Anterior cingulate cortex (tissue), 58 donors: Measurements from ENCODE around the gene USP10.
A peak's percentile ranks its signal among the peaks of the same experiment; 100 is the strongest.

ENCODE experiments used
- DNase-seq, 58 donors: peaks; one replicate each; lab custom pipeline; 2025; lab: John Stamatoyannopoulos, UW

The USP10 gene

DNA sequence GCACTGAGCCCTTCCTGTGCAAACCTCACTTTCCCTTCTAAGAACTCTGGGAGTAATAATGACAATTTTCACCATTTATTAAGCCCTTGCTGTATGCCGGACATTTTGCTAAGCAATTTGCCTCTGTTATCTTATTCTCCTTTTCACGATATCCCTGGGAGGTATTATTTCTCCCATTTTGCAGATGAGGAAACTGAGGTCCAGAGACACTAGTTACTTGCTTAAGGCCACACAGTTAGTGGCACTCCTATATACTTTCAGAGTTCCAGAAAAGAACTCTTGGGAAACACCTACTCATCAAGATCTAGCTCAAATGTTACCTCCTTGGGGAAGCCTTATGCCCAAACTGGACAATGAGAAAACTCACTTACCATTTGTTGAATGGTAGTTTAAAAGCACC is 4.8 kb upstream of the USP10 start:
- DNase-seq, result no peak

DNA sequence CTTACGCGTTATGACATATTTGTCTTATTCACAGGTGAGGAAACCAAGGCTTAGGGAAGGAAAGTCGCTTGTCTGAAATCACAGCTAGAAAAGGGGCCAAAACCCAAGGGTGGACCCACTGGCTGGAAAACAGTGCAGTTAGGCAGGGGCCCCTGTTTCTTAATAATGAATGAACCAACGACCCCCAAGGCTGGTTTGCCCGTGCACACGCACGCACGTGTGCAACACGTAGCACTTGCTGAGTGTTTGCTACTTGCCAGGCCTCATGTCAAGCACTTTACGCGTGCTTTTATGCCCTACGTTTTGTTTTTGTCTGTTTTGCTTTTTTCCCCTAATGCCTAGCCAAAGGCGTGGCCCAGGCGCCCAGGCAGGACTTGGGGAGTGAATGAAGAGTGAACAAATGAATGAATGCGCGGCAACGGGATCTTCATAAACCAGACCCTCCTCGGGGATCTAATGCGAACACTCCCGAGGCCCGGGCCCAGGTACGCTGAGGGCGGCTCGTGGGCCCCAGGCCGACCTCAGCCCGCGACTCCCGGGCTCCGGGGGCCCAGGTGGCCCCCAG is 571 bp upstream of the USP10 start:
- peak in 6 of 58 donors; percentile 5 to 50 (median 37) for DNase-seq

DNA sequence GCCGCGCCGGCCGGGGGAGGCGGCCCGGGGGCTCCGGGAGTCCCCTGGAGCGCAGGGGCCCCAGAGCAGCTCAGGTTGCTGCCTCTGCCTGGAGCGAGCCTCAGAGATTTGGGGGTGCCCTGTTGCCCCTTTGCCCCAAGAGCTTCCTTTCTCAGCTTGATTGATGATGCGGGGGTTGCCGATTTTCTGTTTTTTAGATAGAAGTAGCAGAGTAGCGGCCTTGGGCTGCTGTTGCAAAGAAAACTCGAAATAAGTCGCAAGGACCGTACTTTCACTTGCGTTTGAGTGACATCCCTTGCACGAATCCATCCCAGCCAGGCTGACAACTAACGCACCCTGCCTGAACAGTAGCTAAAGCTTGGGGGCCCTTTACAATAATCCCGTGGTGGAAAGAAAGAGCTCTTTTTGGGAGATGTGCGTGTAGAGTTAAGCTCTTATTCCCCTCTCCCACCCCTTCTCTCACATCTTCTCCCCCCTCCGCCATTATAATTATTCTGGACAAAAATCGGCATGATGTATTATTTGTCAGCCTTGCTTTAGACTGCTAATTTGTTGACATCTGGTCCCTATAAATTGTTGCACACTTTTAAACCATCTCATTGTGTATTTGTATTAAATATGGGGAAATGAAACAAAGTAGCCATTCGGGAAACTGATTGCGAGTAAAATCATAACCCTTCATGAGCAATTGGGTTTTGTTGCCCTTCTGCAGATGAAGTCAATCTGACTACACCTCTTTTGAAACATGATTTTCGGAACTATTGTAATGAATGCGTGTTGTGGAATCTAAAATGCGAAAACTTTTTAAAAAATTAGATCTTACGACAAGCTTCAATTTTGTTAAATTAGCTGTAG is 873 bp downstream of the USP10 start:
- DNase-seq, result peak in 16 of 58 donors; percentile 7 to 46 (median 18)

DNA sequence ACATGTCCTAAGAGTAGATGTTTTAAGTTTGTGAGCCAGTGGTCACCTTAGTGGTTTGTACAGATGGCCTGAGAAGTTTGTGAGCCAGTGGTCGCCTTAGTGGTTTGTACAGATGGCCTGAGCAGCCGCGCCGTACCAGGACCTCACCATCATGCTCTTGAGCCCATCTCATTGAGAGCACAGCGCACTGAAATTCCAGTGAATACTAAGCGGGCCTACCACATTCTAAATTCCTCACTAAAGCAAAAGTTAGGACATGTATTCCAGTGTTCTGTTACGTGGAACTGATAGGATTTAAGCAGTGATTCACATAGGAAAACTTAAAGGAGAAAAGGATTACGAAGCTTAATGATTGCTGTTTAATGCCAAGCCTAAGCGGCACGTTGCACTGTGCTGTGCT is 3.9 kb downstream of the USP10 start:
- no peak for DNase-seq

DNA sequence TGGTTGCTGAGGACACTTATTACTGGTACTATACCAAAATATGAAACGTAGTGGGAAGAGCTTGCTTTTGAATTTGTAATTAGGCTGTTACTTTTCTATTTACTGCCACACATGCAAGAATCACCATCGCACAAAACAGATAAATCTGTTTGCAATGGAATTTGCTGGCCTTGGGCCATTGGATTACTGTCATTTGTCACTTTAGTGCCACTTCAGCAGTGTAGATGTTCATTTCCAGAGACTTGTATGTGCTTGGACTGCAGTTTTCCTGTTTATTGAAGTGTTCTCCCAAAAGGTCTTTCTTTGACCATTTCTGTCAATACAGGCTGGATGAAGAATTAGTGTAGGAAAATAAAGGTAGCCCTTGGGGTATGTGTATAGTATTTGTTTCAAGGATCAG is 4.5 kb downstream of the USP10 start:
- DNase-seq, result no peak

DNA sequence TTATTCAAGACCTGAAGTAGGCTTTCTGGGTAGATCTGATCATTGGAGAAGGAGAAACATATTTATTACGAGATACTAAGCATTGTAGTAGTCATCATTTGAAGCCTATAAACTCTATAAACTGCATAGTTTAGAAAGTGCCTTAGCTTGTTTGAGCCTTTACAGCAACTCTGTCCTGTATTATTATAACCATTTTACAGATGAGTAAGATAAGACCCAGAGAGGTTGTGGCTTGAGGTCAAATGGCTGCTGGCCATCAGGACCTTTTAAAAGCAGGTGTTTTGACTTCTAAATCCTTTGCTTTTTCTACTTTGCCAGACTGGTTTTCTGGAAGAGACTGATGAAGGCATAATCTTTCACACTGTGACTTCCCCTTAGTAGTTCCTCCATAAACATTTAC is 7.1 kb downstream of the USP10 start:
- DNase-seq, result no peak

DNA sequence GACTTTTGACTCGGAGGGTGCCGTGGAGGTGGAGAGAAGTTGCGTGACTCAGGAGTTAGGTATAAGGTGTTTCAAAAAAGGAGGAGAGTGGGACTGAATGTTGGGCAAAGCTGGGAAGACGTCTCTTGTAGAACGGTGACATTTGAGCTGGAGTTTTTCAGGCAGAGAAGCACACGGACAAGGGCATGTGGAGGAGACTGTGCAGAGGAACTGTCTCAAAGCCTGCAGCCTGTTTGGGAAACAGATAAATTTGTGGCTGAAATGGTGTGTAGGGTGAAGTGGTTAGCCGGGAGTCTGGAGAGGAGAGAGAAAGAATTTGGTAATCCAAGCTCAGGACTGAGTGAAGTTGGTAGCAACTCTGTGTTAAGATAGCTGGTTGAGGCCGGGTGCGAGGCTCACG is 9.8 kb downstream of the USP10 start:
- no peak for DNase-seq

DNA sequence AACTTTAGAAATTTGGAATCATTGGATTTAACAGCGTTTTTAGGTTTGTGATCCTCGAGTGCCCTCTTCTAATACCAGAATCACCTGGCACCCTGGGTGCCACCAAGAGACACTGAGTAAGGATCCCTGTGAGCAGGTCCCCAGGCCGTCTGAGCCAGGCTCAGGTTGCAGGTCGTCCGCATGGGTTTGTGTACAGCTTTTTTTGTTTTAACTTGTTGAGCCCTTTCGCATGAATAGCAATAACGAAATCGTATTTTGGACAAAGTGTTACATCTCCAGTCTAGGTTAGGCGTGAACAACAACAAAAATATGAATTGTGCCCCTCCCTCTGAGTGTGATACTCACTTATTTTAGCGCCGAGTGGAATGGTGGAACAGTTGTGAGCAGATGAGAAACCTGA is 10.9 kb downstream of the USP10 start:
- DNase-seq, result no peak

DNA sequence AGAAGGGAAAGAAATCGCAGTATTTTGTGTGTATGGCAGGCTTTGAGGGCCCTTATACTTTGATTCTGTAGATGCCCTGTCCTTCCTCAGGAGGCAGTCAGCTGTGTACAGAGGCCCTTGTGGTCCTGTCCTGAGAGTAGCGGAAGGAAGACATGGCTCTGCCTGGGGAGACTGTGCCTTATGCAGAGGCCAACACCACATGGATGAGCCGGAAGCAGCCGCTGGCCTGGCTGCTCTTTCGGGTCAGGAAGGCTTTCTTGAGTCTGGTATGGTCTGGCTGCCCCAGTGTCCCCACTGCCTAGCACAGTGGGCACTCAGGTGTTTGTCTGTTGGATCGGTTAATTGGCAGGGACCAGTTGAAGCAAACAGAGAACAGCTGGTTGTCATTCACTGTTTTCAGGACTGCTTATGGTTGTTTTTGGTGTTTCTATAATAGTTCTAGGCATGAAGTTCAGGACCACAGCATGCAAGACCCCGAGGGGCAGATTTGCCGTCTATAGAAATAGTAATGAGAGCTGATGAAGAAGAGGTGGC is 12.4 kb downstream of the USP10 start:
- DNase-seq, result no peak

DNA sequence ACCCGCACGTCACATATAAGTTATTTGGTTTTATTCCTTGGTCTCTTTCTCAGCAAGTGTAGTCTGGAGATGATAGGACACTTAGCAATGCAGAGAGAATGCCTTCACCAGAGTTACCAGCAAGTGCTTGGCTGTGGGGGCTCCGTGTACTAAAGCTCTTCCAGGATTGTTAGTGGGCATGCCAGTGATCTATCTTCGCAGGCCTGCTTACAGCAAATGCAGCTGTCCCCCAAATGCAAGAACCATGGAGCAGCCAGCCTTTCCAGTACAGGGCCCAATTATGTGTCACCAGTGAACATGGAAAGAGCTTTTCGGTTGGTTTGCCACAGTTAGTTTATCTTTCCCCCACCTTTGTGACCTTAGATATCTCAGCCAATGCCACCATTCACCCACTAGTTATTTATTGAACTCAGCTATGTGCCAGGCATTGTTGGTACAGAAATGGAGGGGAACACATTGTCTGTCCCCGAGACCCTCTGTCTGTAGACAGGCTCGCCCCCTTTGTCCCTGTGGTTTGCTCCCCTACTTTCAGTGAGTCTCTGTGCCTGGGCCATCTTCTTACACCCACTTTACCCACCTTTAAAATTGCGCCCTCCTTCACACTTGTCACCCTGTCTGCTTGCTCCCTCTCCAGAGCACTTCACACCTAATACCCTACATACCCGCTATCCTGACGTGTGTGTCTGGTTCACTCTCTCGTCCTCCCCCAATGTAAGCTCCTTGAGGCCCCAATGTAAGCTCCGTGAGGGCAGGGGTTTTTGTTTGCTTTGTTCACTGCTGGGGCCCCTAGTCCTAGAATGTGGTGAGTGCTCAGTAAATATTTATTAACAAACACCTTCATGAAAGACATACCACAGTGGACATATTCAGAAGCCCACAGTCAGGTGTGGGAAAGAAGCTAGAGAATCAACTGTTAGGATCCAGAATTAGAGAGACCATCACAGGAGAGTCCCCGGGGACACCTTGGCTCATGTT is 13.3 kb downstream of the USP10 start:
- no peak for DNase-seq

DNA sequence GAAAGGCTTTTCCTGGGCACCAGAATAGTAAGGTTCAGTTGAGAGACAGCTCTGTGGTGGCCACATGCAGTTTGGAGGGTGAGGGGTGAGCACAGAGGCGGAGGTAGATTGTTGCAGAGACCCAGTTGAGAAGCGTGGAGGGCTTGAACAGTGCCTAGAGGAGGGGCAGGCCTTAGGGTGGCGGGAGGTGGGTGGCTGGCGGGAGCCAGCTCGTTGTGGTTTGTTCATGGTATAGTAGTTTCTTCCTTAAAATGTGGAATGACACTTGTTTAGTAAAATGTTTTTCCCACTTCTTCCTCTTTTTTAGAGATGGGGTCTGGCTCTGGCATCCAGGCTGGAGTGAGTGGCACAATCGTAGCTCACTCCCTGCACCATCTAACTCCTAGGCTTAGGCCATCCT is 14.2 kb downstream of the USP10 start:
- no peak for DNase-seq

DNA sequence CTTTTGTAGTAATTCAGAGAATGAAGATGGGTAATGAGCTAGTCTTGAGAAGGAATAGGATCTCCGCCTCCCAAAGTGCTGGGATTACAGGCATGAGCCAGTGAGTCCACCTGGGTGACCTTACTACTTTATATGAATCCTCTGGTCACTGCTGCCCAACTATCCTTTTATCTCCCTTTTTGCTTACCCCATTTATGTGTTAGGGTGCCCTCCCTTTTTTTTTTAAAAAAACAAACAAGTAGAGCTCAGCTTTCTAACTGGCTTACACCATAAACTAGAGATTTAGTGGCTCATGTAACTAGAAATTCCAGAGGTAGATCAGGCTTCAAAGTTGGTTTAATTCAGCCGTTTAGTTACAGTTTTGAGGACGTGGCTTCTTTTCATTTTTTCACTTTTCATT is 15.6 kb downstream of the USP10 start:
- no peak for DNase-seq

DNA sequence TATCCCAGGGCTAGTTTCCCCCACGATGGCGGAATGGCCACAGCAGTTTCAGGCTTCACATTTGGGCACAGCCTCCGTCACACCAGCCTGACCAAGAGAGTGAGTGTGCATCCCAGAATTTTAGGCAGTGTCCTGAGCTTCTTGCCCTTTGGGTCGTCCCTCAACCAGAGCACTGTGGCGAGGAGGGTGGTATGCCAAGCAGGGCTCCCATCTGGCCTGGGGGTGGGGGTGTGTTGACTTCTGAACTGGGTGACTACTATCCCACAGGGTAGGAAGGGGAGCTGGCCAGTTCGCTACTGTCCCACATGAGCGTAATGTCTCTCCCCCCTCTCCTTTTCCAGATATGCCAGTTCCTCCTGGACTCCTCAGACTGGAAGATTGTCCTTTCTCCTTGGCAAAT is 16.1 kb downstream of the USP10 start:
- no peak for DNase-seq

DNA sequence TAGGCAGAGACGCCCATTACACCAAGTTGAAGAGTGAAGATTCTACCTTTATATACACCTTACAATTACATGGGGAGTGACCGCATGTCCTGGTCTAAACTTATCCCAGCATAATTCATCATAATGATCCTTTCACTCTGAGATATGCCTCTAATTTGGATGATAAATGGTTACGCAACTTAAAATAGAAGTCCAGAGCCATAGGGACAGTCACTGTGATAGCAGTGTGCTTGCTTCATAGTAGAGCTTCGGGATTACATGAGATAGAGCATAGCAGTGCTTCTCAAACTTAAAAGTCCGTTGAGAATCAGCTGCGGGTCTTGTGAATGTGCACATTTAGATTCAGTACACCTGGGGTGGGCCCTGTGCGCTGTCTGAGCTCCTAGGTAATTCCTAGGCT is 16.9 kb downstream of the USP10 start:
- no peak for DNase-seq

DNA sequence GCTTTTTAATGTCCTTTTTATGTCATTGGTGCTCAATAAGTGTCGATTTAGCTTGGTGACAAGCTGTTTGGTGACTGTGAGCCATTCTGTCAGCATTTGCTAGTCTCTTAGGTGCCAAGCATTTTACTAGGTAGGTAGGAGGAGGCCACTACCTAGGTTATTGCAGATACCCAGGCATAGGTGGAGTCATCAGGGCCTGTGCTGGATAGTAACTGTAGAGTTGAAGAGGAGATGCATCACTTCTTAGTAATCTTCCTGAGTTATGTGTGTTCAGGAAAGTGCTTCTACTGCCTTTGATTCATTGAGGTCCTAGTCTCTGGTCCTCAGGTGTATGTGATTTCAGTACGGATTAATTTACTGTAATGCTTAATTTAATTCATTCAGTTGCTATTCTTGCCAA is 17.7 kb downstream of the USP10 start:
- DNase-seq, result no peak

DNA sequence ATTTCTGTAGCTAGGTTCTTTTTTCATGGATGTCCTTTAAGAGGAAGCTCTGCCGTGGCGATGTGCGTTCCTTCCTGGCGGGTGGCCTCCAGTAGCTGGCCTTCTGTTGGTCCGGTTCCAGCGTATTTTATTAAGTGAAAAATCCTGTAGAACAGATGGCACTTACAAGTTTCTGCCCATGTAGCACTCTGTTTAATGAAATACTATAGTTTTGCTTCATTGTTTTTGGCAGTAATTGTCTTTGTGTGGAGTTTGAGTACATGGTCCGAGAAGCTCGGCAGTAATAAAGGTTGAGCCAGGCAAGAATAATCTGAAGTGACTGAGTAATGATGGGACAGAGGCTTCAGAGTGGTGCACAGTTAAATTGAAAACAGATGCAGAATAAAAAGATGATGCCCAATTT is 20.4 kb downstream of the USP10 start:
- DNase-seq, result no peak

DNA sequence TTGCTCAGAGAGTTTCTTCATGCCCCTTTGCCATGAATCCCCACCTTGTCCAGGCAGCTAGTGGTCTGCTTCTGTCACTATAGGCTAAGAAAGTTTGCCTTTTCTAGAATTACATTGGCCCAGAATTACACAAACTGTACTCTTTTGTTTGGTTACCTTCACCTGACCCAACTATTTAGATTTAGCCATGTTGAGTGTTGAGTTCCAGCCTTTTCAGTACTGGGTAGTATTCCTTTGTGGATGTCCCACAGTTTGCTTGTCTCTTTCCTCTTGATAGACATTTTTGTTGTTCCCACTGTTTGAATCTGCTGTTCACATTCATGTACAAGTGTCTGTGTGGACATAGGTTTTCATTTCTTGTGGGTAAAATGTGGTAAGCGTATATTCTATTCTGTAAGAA is 22.3 kb downstream of the USP10 start:
- DNase-seq, result no peak

DNA sequence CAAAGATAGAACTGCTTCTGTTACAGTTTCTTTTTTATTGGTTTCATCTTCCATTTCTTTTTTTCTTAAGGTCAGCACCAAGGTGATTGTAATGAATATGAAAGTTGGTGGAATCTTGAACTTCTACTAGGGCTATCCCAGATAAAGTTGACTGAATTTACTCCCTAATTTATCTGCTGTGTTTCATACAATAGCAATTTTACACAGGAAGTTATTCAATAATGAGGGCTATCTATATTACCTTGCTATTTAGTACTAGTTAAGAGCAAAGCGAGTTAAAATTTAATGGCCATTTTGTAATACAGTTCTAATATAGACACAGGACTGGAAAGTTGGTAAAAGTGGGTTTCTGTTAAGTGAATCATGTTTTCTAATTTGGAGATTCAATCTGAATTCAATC is 24.1 kb downstream of the USP10 start:
- no peak for DNase-seq

DNA sequence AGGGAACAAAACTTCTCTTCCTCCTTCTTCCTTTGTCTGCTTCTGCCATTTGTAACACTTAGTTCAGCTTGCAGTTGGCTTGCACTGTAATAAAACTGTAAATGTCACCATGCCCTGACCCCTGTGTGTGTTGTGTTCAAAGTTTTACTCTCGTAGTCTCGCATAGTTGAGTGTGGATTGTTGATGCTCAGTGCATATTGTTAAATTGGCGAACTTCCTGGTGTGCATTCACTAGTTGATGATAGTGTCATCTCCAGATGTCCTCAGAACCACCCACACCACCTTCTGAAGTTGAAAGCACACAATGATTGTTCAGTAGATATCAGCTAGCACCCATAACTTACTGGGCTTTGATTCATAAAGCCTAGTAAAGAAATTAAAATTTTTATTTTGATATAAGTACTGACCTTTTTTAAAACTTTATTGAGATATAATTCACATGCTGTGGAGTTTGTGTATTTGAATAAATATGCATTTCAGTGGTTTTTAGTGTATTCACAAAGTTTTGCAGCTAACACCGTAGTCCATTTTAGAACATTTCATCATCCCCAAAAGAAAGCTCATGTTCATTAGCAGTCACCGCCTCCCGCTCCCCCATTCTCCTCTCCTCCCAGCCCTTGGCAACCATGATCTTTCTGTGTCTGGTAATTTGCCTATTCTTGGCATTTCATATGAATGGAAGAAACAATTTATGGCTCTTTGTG is 25.0 kb downstream of the USP10 start:
- DNase-seq, result peak in 3 of 58 donors; percentile 3 to 24 (median 13)

DNA sequence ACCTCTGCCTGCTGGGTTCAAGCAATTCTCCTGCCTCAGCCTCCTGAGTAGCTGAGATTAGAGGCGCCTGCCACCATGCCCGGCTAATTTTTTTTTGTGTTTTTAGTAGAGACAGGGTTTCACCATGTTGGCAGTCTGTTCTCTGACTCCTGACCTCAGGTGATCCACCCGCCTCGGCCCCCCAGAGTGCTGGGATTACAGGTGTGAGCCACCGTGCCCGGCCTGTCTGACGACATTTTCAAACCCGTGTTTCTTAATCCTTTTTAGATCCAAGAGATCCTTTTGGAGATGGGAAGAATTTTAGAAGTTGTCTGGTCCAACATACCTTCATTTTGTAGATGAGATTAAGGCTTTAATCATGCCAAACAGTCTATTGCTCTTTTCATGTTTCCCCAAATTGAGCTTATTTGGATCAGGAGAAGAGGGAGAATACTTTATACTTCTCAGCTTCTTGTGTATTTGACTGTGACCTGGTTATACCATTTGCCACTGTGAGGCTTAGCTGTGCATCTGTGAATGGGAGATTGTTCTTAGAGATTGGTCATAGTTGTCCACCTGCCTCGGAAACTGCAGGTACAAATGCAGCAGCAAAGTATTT is 25.8 kb downstream of the USP10 start:
- DNase-seq, result no peak
